ENCODE measurements around the gene FAM163B. TPM values are rescaled to one million over a fixed set of nuclear protein-coding genes. Genes with fewer than 3 reads are reported as not detected.
A peak's percentile ranks its signal among the peaks of the same experiment; 100 is the strongest.

The FAM163B gene
- total RNA-seq, 3 donors from 2014 or later (not counting 1 experiment from before 2014, with no cell fraction given), result not detected

- Mint-ChIP-seq H3K27me3 (ENCODE audit: low read depth in 2 of 2) (peaks cover 35 to 46% of the 10 kb centered on the region in 2 donors), H3K4me1 (peaks cover 5 to 7% of the 10 kb centered on the region in 2 donors), H3K36me3 (no peaks in the 10 kb centered on the region), H3K4me3 (no peak overlapping the region), H3K27ac (no peak overlapping the region), H3K9me3 (no peaks in the 10 kb centered on the region)
- intact Hi-C loops (cut with micrococcal nuclease), result no loop called here
- Histone ChIP-seq H3K27ac (ENCODE audit: low read length) (no peak overlapping the region), H3K27me3 (ENCODE audit: control insufficient read depth, insufficient read depth, low read length) (peaks cover 2% of the 10 kb centered on the region), H3K4me1 (ENCODE audit: control insufficient read depth, insufficient read depth, low read length) (peaks cover 5% of the 10 kb centered on the region), H3K9me3 (ENCODE audit: control insufficient read depth, insufficient read depth, low read length) (no peaks in the 10 kb centered on the region), H3K4me3 (ENCODE audit: low read length) (no peak overlapping the region), H3K36me3 (ENCODE audit: control insufficient read depth, insufficient read depth, low read length) (no peaks in the 10 kb centered on the region)
- no peak for DNase-seq
- TF ChIP-seq CTCF (IDR thresholded peaks at IDR 0.05), result no peak
- 21% methylated on average over 41 of the region's 41 CpGs for WGBS (ENCODE audit: insufficient coverage)
- no peak for ATAC-seq
These were observed 30.4 kb downstream of the FAM163B start for GRCh38 chr9:133578524-133579441.

DNA sequence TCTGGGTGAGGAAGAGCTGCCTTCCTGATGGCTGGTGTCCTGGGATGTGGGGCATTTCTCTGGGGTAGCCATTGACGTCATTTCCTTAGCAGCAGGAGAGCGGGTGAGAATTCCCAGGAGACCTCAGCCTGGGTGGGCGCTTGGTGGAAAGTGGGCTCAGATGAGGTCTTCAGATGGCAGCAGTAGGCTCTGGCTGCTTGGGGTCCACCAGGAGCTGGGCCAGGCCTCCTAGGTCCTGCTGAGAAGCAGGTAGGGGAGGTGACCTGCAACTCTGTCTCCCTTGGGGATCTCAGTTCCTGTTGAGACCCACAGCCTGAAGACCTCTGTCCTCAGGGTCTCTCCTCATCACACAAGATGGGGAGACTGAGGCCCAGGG, 31.5 kb downstream of the FAM163B start:
- Mint-ChIP-seq H3K4me1 (peaks cover 5 to 7% of the 10 kb centered on the region in 2 donors), H3K9me3 (no peaks in the 10 kb centered on the region), H3K27ac (no peak overlapping the region), H3K27me3 (ENCODE audit: low read depth in 2 of 2) (peaks cover 35 to 46% of the 10 kb centered on the region in 2 donors), H3K4me3 (no peak overlapping the region), H3K36me3 (no peaks in the 10 kb centered on the region)
- Histone ChIP-seq H3K9me3 (ENCODE audit: control insufficient read depth, insufficient read depth, low read length) (no peaks in the 10 kb centered on the region), H3K36me3 (ENCODE audit: control insufficient read depth, insufficient read depth, low read length) (no peaks in the 10 kb centered on the region), H3K27me3 (ENCODE audit: control insufficient read depth, insufficient read depth, low read length) (peaks cover 2% of the 10 kb centered on the region), H3K4me3 (ENCODE audit: low read length) (no peak overlapping the region), H3K27ac (ENCODE audit: low read length) (no peak overlapping the region), H3K4me1 (ENCODE audit: control insufficient read depth, insufficient read depth, low read length) (peaks cover 5% of the 10 kb centered on the region)
- no peak for TF ChIP-seq CTCF (IDR thresholded peaks at IDR 0.05)
- intact Hi-C loops (cut with micrococcal nuclease), result no loop called here
- DNase-seq (no peak), ATAC-seq (no peak)
- 85% methylated on average over 3 of the region's 3 CpGs for WGBS (ENCODE audit: insufficient coverage)

GRCh38 chr9:133576875-133577736, 32.1 kb downstream of the FAM163B start:
- Mint-ChIP-seq H3K4me3 (peak overlapping the region; percentile 59), H3K27ac (no peak overlapping the region), H3K36me3 (no peaks in the 10 kb centered on the region), H3K27me3 (ENCODE audit: low read depth in 2 of 2) (peaks cover 35 to 44% of the 10 kb centered on the region in 2 donors), H3K9me3 (no peaks in the 10 kb centered on the region), H3K4me1 (peaks cover 5 to 7% of the 10 kb centered on the region in 2 donors)
- Histone ChIP-seq H3K27ac (ENCODE audit: low read length) (no peak overlapping the region), H3K4me3 (ENCODE audit: low read length) (no peak overlapping the region), H3K36me3 (ENCODE audit: control insufficient read depth, insufficient read depth, low read length) (no peaks in the 10 kb centered on the region), H3K27me3 (ENCODE audit: control insufficient read depth, insufficient read depth, low read length) (peaks cover 2% of the 10 kb centered on the region), H3K9me3 (ENCODE audit: control insufficient read depth, insufficient read depth, low read length) (no peaks in the 10 kb centered on the region), H3K4me1 (ENCODE audit: control insufficient read depth, insufficient read depth, low read length) (peaks cover 5% of the 10 kb centered on the region)
- TF ChIP-seq CTCF (IDR thresholded peaks at IDR 0.05), result no peak
- ATAC-seq (no peak), DNase-seq (no peak)
- WGBS (ENCODE audit: insufficient coverage), result 44% methylated on average over 28 of the region's 34 CpGs
- intact Hi-C loops (cut with micrococcal nuclease), result no loop called here
